ENCODE results near the gene ABLIM1.

DNA sequence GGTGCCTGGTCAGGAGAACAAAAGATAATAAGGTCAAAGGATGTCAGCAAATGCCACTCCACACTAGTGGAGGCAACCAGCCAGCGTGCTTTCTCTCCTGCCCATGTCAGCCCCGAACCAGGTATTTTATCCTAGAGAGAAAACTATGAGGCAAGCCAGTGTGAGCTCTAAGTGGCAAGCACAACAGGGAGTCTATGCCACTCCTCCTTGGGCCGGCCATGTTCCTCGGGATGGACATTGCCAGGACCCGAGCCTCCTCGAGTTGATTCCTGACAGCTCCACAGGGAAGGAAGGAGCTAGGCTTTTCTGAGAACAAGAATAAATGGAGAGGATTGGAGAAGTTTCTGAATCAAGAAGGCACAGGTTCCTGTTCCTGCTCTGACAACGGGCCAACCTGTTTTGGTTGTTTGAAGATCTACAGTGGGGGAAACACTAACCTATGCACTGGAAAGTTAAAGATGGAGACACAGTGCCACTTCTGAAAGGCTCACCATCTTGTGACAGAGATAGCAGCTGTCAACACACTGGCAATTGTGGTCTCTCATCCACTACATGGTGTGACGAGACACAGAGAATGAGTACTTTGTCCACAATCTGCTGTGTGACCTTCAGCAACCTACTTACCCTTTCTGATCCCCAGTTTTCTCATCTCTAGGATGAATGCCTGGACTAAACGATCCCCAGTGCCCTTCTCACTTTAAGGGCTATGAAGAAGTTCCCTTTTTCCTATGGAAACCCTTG, 28.8 kb downstream of the ABLIM1 start:
- TF ChIP-seq, protein P1, sequence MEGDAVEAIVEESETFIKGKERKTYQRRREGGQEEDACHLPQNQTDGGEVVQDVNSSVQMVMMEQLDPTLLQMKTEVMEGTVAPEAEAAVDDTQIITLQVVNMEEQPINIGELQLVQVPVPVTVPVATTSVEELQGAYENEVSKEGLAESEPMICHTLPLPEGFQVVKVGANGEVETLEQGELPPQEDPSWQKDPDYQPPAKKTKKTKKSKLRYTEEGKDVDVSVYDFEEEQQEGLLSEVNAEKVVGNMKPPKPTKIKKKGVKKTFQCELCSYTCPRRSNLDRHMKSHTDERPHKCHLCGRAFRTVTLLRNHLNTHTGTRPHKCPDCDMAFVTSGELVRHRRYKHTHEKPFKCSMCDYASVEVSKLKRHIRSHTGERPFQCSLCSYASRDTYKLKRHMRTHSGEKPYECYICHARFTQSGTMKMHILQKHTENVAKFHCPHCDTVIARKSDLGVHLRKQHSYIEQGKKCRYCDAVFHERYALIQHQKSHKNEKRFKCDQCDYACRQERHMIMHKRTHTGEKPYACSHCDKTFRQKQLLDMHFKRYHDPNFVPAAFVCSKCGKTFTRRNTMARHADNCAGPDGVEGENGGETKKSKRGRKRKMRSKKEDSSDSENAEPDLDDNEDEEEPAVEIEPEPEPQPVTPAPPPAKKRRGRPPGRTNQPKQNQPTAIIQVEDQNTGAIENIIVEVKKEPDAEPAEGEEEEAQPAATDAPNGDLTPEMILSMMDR (IDR thresholded peaks at IDR 0.05): no peak
- TF ChIP-seq EZH2 (IDR thresholded peaks at IDR 0.05) (no peak), EZH2phosphoT487 (IDR thresholded peaks at IDR 0.05) (no peak)

Data from neural progenitor cell (in vitro differentiated cells).